Stomach (tissue), 9 donors: ENCODE data around the gene TK1. TPM values are rescaled to one million over a fixed set of nuclear protein-coding genes. Genes with fewer than 3 reads are reported as not detected.
A peak's percentile ranks its signal among the peaks of the same experiment; 100 is the strongest.

Source experiments
- DNase-seq, 2 donors: peaks; one replicate each; pipeline versions ENCODE4 v3.0.0 to v3.0.0-alpha.2; 2013 to 2019
- H3K27ac ChIP-seq, 5 donors: fragments of 200-600 bp in 4 of 5; sonication (generic) in 4 of 5; one replicate each; pipeline ENCODE4 v1.5.1; 2013 to 2019; ENCODE audit warnings: mild to moderate bottlenecking in 1 of 5, moderate library complexity in 1 of 5
- H3K27me3 ChIP-seq, 3 donors: fragments of 200-600 bp; sonication (generic); one replicate each; pipeline ENCODE4 v1.5.1; 2017 to 2019; ENCODE audit warnings: mixed run types in 1 of 3
- H3K36me3 ChIP-seq, 4 donors: fragments of 200-600 bp; sonication (generic); 1 replicate in 3 of 4; 2 replicates in 1 of 4; pipeline ENCODE4 v1.5.1; 2016 to 2019
- H3K4me1 ChIP-seq, 4 donors: fragments of 200-600 bp; sonication (generic); one replicate each; pipeline ENCODE4 v1.5.1; 2016 to 2019
- H3K4me3 ChIP-seq, 4 donors: fragments of 200-600 bp; sonication (generic) in 3 of 4; one replicate each; pipeline ENCODE4 v1.5.1; 2016 to 2019; ENCODE audit warnings: mild to moderate bottlenecking in 1 of 4
- H3K9me3 ChIP-seq, 4 donors: fragments of 200-600 bp; sonication (generic); one replicate each; pipeline ENCODE4 v1.5.1; 2016 to 2019
- EP300 ChIP-seq: sonication (generic); formaldehyde crosslinking; IDR thresholded peaks from one replicate; pipeline ENCODE4 v1.6.1; 2017; ENCODE audit warnings: antibody characterized with exemption
- POLR2A ChIP-seq, 4 donors: fragments of 450-650 bp; IDR thresholded peaks; one replicate each; pipeline ENCODE4 v1.6.1; 2016; ENCODE audit warnings: antibody characterized with exemption in 4 of 4, control low read depth in 2 of 4, mild to moderate bottlenecking in 1 of 4, moderate library complexity in 1 of 4
- POLR2AphosphoS5 ChIP-seq, 3 donors: sonication (generic); formaldehyde crosslinking; IDR thresholded peaks; one replicate each; pipeline ENCODE4 v1.6.1; 2016; ENCODE audit warnings: antibody characterized with exemption in 3 of 3
- WGBS, 5 donors: extraction: QIAGEN DNeasy Blood & Tissue Kit in 3 of 5; methylation state at CpG; one replicate each; pipeline versions ENCODE4 v1.1.5 to v1.1.7; 2013 to 2018; 5-methylcytosine and 5-hydroxymethylcytosine counted together
- intact Hi-C: fragments of 100-400 bp; cut with DNase I; formaldehyde crosslinking; loops from one replicate; pipeline ENCODE4 v1.15.1; 2023; ENCODE audit warnings: low total_unique reads
- polyA plus RNA-seq, 3 donors: library from polyadenylated mRNA; stranded (reverse); fragments of 200-250 nt; gene quantifications; one replicate each; pipeline ENCODE4 v1.2.3, GENCODE V29; 2013
- total RNA-seq, 5 donors: library from RNA; depleted of rRNA; stranded (reverse); fragments of >200 nt; gene quantifications; one replicate each; pipeline versions ENCODE4 v1.1.0 to v1.2.3, GENCODE V29; 2014 to 2016
- TF ChIP-seq, protein P1 (sequence below), 7 experiments: fragments of 450-650 bp in 4 of 7; fragments of 200-600 bp in 3 of 7; sonication (generic) in 3 of 7; IDR thresholded peaks; one replicate each; pipeline ENCODE4 v1.5.1; 2016 to 2019; ENCODE audit warnings: antibody characterized with exemption in 7 of 7, control low read depth in 2 of 7, mild to moderate bottlenecking in 1 of 7
- donor health status: healthy with polysubstance abuse.
- donor health status: Bipolar disorder and iron deficiency.
- donor health status: healthy.

TK1 gene
- total and polyA plus RNA-seq, 8 donors, result 4.5 to 38.1 (median 17.7) TPM

DNA sequence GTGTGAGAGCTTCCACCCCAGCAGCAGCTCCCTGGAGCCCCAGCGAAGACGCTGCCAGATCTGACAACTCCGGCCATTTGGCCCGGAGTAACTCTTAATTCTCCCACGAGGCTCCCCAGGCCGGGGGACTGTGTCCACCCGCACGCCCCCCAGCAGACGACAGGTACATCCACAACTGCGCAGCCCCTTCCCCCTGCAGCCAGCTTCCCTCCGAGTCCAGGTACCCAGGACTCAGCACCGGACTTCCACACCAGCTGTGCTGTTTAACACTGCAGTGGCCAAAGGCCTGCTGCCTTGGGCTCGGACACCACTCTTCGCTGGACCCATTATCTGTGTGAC, 11.2 kb downstream of the TK1 start:
- Histone ChIP-seq H3K27me3 (no peaks in the 10 kb centered on the region), H3K4me1 (peaks cover 80 to 91% (median 85%) of the 10 kb centered on the region in 4 donors), H3K4me3 (no peak overlapping the region), H3K36me3 (peaks cover 6 to 23% (median 19%) of the 10 kb centered on the region in 4 donors), H3K9me3 (no peaks in the 10 kb centered on the region), H3K27ac (peak overlapping the region; percentile 87 to 97 (median 93))
- intact Hi-C loops, result loop anchor here (5.0 kb wide), 1 partner anchor 63 kb away; no protein-coding TSS in a partner anchor
- TF ChIP-seq POLR2A (IDR thresholded peaks at IDR 0.05) (no peak), POLR2AphosphoS5 (IDR thresholded peaks at IDR 0.05) (no peak), EP300 (no peak)
- TF ChIP-seq, protein P1, sequence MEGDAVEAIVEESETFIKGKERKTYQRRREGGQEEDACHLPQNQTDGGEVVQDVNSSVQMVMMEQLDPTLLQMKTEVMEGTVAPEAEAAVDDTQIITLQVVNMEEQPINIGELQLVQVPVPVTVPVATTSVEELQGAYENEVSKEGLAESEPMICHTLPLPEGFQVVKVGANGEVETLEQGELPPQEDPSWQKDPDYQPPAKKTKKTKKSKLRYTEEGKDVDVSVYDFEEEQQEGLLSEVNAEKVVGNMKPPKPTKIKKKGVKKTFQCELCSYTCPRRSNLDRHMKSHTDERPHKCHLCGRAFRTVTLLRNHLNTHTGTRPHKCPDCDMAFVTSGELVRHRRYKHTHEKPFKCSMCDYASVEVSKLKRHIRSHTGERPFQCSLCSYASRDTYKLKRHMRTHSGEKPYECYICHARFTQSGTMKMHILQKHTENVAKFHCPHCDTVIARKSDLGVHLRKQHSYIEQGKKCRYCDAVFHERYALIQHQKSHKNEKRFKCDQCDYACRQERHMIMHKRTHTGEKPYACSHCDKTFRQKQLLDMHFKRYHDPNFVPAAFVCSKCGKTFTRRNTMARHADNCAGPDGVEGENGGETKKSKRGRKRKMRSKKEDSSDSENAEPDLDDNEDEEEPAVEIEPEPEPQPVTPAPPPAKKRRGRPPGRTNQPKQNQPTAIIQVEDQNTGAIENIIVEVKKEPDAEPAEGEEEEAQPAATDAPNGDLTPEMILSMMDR (IDR thresholded peaks at IDR 0.05), result no peak
- WGBS, 5 donors, result 63 to 81% (median 73%) methylated on average over 14 of the region's 14 CpGs
- DNase-seq, result no peak

DNA sequence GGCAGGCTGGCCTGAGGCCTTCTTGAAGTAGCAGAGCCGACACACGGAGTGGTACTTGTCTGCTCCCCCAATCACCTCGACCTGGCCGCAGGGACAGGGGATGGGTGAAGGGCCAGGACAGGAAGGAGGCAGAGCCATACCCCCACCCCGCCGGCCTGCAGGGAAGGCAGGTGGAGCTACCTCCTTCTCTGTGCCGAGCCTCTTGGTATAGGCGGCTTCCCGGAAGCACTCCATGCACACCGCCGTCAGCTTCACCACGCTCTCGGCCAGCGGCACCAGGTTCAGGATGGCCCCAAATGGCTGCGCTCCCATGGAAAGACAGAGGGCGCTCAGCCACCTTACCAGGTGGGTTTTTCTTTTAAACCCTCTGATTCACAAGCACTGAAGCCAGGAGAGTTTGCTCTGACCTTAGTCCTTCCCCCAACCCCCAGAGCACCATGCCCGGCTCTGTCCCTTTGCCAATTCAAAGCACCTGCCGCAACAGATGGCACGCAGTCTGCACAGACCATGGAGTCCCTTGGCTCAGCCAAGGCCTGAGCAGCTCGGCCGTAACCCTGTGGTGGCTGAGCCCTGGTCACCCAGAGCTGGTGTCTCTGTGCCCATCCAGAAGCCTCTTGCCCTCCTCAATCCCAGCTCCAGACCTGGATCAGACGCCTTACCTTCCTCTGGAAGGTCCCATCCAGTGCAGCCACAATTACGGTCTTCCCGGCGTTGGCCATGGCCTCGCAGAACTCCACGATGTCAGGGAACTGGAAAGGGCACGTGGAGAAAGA, 11.8 kb downstream of the TK1 start:
- Histone ChIP-seq H3K4me1 (peaks cover 81 to 91% (median 85%) of the 10 kb centered on the region in 4 donors), H3K9me3 (no peaks in the 10 kb centered on the region), H3K36me3 (peaks cover 6 to 24% (median 21%) of the 10 kb centered on the region in 4 donors), H3K4me3 (peak overlapping the region in 1 of 4 donors; percentile 3), H3K27me3 (no peaks in the 10 kb centered on the region), H3K27ac (peak overlapping the region; percentile 87 to 97 (median 93))
- 40 to 62% (median 52%) methylated on average over 23 to 28 of the region's 28 CpGs for WGBS, 5 donors
- intact Hi-C loops, result loop anchor here (5.0 kb wide), 1 partner anchor 63 kb away; no protein-coding TSS in a partner anchor
- TF ChIP-seq, protein P1 (IDR thresholded peaks at IDR 0.05), result peak in 1 of 7 experiments; percentile 5
- TF ChIP-seq POLR2AphosphoS5 (IDR thresholded peaks at IDR 0.05), result no peak
- peak; percentile 54 to 62 for DNase-seq

DNA sequence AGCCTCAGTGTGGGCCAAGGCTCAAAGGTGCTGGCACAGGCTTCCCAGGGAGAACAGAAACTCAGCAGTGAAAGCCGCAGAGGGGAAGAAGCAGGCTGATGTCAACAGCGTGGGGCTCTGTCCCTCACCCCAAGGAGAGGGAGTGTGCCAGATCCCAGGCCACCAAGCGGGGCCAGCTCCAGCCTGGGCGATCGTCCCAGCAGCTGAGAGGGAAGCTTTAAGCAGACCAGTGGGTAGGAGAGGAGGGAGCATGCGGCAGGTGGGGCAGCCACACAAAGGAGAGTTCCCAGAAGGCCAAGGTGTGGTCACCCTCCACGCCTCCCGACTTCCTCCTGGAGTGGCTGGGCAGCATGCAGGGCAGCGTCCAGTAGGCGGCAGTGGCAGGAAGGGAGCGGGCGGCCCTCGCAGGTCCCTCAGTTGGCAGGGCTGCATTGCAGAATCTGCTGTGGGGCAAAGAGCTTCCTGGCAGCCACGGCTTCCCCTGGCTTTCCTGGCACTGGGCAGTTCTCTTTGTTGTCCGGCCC, 12.4 kb downstream of the TK1 start:
- Histone ChIP-seq H3K9me3 (no peaks in the 10 kb centered on the region), H3K4me1 (peaks cover 81 to 91% (median 85%) of the 10 kb centered on the region in 4 donors), H3K27me3 (no peaks in the 10 kb centered on the region), H3K27ac (peak overlapping the region; percentile 87 to 97 (median 93)), H3K4me3 (peak overlapping the region in 2 of 4 donors; percentile 3 to 11), H3K36me3 (peaks cover 6 to 24% (median 21%) of the 10 kb centered on the region in 4 donors)
- intact Hi-C loops, result no loop called here
- 12 to 43% (median 23%) methylated on average over 10 to 15 of the region's 15 CpGs for WGBS, 5 donors
- DNase-seq, result peak; percentile 92 to 96
- peak; percentile 54 to 96 (median 84) for TF ChIP-seq POLR2AphosphoS5 (IDR thresholded peaks at IDR 0.05)
- TF ChIP-seq, protein P1 (IDR thresholded peaks at IDR 0.05), result peak in 5 of 7 experiments; percentile 65 to 95 (median 69)
- peak; percentile 14 for TF ChIP-seq EP300
- TF ChIP-seq POLR2A (IDR thresholded peaks at IDR 0.05), result peak in 1 of 4 donors; percentile 17

DNA sequence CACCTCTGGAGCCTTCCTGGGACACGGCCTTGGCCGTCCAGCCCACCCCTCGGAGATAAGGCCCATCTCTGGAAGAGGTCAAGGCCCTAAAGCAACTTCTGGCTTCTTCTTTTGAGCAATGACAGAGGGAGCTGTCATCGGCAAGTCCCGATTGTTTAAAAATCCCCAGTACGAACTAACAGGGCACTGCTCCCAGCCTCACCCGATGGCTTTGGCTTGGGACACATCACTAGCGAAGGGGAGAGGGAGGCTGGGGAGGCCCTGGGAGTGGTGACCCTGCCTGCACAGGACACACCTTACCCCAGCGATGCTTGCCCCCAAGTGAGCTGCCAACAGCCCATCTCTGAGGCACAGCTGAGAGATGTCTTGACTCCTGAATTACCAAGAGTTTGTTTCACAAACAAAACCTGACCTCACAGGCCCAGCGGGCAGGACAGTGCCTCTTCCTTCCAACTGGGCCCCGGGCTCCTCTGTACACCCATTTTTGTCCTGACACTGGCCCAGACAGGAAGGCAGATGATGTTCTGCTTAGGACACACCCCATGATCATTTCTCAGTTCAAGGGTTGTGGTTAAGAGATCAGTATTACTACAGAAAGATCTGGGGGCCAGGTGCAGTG, 13.6 kb downstream of the TK1 start:
- H3K4me1 ChIP-seq, result peaks cover 78 to 86% (median 83%) of the 10 kb centered on the region in 4 donors
- H3K4me3 ChIP-seq, result peak overlapping the region in 1 of 4 donors; percentile 33
- no peak for DNase-seq
- H3K36me3 ChIP-seq, result peaks cover 6 to 24% (median 21%) of the 10 kb centered on the region in 4 donors
- intact Hi-C loops, result no loop called here
- H3K9me3 ChIP-seq, result no peaks in the 10 kb centered on the region
- WGBS, 5 donors, result 25 to 60% (median 53%) methylated on average over 3 to 11 of the region's 11 CpGs
- TF ChIP-seq POLR2A (IDR thresholded peaks at IDR 0.05) (no peak), POLR2AphosphoS5 (IDR thresholded peaks at IDR 0.05) (no peak), EP300 (no peak)
- TF ChIP-seq, protein P1 (IDR thresholded peaks at IDR 0.05), result no peak
- no peaks in the 10 kb centered on the region for H3K27me3 ChIP-seq
- peak overlapping the region; percentile 73 to 97 (median 93) for H3K27ac ChIP-seq
